Gastroesophageal sphincter (tissue), 4 donors: ENCODE results near the gene LMX1B. TPM values are rescaled to one million over a fixed set of nuclear protein-coding genes. Genes with fewer than 3 reads are reported as not detected.

Source experiments
- ATAC-seq: fragments of 150-250 bp; one replicate; pipeline ENCODE4 v1.9.1; 2016; ENCODE audit warnings: mild to moderate bottlenecking, moderate library complexity
- H3K27ac ChIP-seq, 4 donors: fragments of 200-600 bp; sonication (generic) in 3 of 4; 1 replicate in 3 of 4; 2 replicates in 1 of 4; pipeline ENCODE4 v1.5.1; 2016 to 2019
- H3K27me3 ChIP-seq: fragments of 200-600 bp; sonication (generic); one replicate; pipeline ENCODE4 v1.5.1; 2019
- H3K36me3 ChIP-seq, 2 donors: fragments of 200-600 bp; sonication (generic); one replicate each; pipeline ENCODE4 v1.5.1; 2019; ENCODE audit warnings: control low read depth in 1 of 2
- H3K4me1 ChIP-seq, 3 donors: fragments of 200-600 bp; sonication (generic); 1 replicate in 2 of 3; 2 replicates in 1 of 3; pipeline ENCODE4 v1.5.1; 2016 to 2019; ENCODE audit warnings: control low read depth in 2 of 3
- H3K4me3 ChIP-seq, 2 donors: fragments of 200-600 bp; sonication (generic); one replicate each; pipeline ENCODE4 v1.5.1; 2019; ENCODE audit warnings: mild to moderate bottlenecking in 1 of 2, moderate library complexity in 1 of 2
- H3K9me3 ChIP-seq, 3 donors: fragments of 200-600 bp; sonication (generic); one replicate each; pipeline ENCODE4 v1.5.1; 2017 to 2019; ENCODE audit warnings: control low read depth in 2 of 3
- EP300 ChIP-seq: sonication (generic); formaldehyde crosslinking; IDR thresholded peaks from one replicate; pipeline ENCODE4 v1.6.1; 2017; ENCODE audit warnings: antibody characterized with exemption, mild to moderate bottlenecking
- POLR2A ChIP-seq, 2 donors: fragments of 450-650 bp; IDR thresholded peaks; one replicate each; pipeline ENCODE4 v1.6.1; 2017; ENCODE audit warnings: antibody characterized with exemption in 2 of 2, mild to moderate bottlenecking in 2 of 2, moderate library complexity in 1 of 2
- POLR2AphosphoS5 ChIP-seq: sonication (generic); formaldehyde crosslinking; IDR thresholded peaks from one replicate; pipeline ENCODE4 v1.6.1; 2017; ENCODE audit warnings: antibody characterized with exemption
- WGBS, 2 donors: methylation state at CpG; one replicate each; pipeline ENCODE4 v1.1.5; 2018; ENCODE audit warnings: low coverage in 1 of 2; 5-methylcytosine and 5-hydroxymethylcytosine counted together
- total RNA-seq, 4 donors: library from RNA; depleted of rRNA; stranded (reverse); fragments of >200 nt; gene quantifications; one replicate each; pipeline ENCODE4 v1.1.0, GENCODE V29; 2016
- TF ChIP-seq, protein P1 (sequence below), 4 experiments: fragments of 200-600 bp in 2 of 4; fragments of 450-650 bp in 2 of 4; sonication (generic) in 1 of 4; IDR thresholded peaks; one replicate each; pipeline ENCODE4 v1.5.1; 2017 to 2019; ENCODE audit warnings: antibody characterized with exemption in 4 of 4, mild to moderate bottlenecking in 2 of 4, moderate library complexity in 2 of 4

LMX1B gene
- total RNA-seq, 4 donors from 2014 or later = 0.13 to 0.58 (median 0.27) TPM

GRCh38 chr9:126665644-126666035, 51.9 kb downstream of the LMX1B start:
- H3K27ac ChIP-seq = no peak overlapping the region
- TF ChIP-seq POLR2A (IDR thresholded peaks at IDR 0.05) (no peak), EP300 (no peak), POLR2AphosphoS5 (no peak)
- TF ChIP-seq, protein P1, sequence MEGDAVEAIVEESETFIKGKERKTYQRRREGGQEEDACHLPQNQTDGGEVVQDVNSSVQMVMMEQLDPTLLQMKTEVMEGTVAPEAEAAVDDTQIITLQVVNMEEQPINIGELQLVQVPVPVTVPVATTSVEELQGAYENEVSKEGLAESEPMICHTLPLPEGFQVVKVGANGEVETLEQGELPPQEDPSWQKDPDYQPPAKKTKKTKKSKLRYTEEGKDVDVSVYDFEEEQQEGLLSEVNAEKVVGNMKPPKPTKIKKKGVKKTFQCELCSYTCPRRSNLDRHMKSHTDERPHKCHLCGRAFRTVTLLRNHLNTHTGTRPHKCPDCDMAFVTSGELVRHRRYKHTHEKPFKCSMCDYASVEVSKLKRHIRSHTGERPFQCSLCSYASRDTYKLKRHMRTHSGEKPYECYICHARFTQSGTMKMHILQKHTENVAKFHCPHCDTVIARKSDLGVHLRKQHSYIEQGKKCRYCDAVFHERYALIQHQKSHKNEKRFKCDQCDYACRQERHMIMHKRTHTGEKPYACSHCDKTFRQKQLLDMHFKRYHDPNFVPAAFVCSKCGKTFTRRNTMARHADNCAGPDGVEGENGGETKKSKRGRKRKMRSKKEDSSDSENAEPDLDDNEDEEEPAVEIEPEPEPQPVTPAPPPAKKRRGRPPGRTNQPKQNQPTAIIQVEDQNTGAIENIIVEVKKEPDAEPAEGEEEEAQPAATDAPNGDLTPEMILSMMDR (IDR thresholded peaks at IDR 0.05) = no peak
- ATAC-seq = no peak
- peaks cover 0 to 22% (median 7%) of the 10 kb centered on the region in 3 donors for H3K4me1 ChIP-seq
- H3K27me3 ChIP-seq = peaks cover 89% of the 10 kb centered on the region
- H3K9me3 ChIP-seq = no peaks in the 10 kb centered on the region
- no peak overlapping the region for H3K4me3 ChIP-seq
- WGBS, 2 donors = 100% methylated on average over 1 of the region's 15 CpGs; no CpG with 5 or more reads in 1 of the 2 donors
- H3K36me3 ChIP-seq = no peaks in the 10 kb centered on the region

DNA sequence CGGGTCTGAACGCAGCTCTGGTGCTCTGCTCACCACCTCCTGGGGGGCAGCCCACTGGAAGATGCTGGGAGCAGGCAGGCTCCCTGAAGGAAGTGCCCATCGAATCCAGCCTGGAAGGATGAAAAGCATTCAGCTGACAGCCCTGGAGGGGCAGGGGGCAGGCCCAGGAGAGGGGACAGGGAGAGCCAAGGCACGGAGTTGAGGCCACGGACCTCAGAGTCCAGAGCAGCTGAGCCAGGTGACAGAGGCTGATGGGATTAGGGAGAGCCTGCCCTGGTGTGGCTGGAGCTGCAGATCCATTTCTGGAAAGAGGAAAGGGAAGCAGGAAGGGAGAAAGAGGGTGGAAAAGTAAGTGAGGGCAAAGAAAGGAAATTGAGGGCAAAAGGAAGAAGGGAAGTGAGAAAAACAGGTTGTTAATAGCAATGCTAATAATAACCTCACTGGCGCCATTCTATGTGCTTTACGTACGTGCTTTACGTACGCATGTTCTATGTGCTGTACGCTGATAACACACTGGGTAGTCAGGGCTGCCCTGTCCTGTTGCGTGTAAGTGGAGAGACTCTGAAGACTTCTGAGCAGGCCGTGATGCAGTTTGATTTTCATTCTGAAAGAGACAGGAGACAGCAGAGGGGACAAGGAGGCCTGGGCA, 52.6 kb downstream of the LMX1B start:
- 84 to 90% methylated on average over 7 to 12 of the region's 13 CpGs for WGBS, 2 donors
- Histone ChIP-seq H3K4me3 (no peak overlapping the region), H3K27ac (no peak overlapping the region), H3K27me3 (peaks cover 93% of the 10 kb centered on the region), H3K4me1 (peaks cover 0 to 22% (median 7%) of the 10 kb centered on the region in 3 donors), H3K9me3 (no peaks in the 10 kb centered on the region), H3K36me3 (no peaks in the 10 kb centered on the region)
- TF ChIP-seq, protein P1 (IDR thresholded peaks at IDR 0.05) = no peak
- TF ChIP-seq POLR2A (IDR thresholded peaks at IDR 0.05) (no peak), EP300 (no peak), POLR2AphosphoS5 (no peak)
- no peak for ATAC-seq

DNA sequence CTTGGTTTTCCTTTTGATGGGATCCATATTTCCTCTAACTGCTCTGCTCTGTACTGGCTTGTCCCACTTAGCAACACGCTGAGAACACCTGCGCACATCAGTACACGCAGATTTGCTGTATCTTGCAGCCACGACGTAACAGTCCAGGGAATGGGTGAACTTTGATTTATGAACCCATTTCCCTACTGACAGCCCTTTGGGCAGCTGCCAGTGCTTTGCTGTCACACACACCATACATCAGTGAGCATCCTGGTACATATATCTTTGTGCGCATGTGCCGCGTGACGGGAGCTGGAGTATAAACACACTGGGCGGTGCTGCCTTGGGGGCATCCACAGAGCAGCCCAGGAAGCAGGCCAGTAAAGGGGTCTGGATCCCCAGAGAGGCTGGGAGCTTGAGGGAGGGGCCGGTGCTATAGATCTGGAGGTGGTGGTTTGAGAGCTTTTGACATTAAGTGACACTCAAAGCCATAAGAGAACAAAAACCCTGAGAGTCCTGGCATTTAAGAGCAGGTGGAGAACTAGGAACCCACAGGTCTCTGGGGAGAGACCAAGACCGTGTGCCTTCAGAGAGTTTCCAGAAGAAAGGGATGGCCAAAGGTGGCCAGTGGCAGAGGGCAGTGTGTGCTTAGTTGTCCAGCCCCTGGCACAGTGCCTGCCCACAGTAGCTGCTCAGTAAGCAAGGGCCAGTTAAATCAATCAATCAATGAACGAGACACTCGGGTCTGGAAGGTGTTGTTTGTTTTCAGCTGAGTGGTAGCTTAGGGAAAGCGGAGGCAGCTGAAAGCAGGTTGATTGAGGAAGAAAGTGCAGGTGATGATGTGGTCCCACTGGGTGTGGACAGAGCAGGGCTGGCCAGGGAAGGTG, 53.7 kb downstream of the LMX1B start:
- H3K4me3 ChIP-seq = no peak overlapping the region
- 32 to 56% methylated on average over 5 to 8 of the region's 15 CpGs for WGBS, 2 donors
- peaks cover 0 to 22% (median 7%) of the 10 kb centered on the region in 3 donors for H3K4me1 ChIP-seq
- no peaks in the 10 kb centered on the region for H3K36me3 ChIP-seq
- H3K27ac ChIP-seq = no peak overlapping the region
- TF ChIP-seq, protein P1 (IDR thresholded peaks at IDR 0.05) = no peak
- TF ChIP-seq EP300 = no peak
- TF ChIP-seq POLR2A (IDR thresholded peaks at IDR 0.05) = no peak
- TF ChIP-seq POLR2AphosphoS5 = no peak
- no peak for ATAC-seq
- H3K9me3 ChIP-seq = no peaks in the 10 kb centered on the region
- H3K27me3 ChIP-seq = peaks cover 93% of the 10 kb centered on the region

GRCh38 chr9:126668058-126668457, 54.3 kb downstream of the LMX1B start:
- no peak for TF ChIP-seq POLR2A (IDR thresholded peaks at IDR 0.05)
- TF ChIP-seq, protein P1 (IDR thresholded peaks at IDR 0.05) = no peak
- TF ChIP-seq EP300 = no peak
- no peak for TF ChIP-seq POLR2AphosphoS5
- H3K4me1 ChIP-seq = peaks cover 0 to 22% (median 7%) of the 10 kb centered on the region in 3 donors
- ATAC-seq = no peak
- no peaks in the 10 kb centered on the region for H3K36me3 ChIP-seq
- peaks cover 93% of the 10 kb centered on the region for H3K27me3 ChIP-seq
- H3K4me3 ChIP-seq = no peak overlapping the region
- no peak overlapping the region for H3K27ac ChIP-seq
- H3K9me3 ChIP-seq = no peaks in the 10 kb centered on the region
- 64 to 75% methylated on average over 1 of the region's 3 CpGs for WGBS, 2 donors
